Muscle layer of colon (tissue), 2 donors: ENCODE results near the gene PYGO1.

Source experiments
- H3K27ac ChIP-seq: one replicate; pipeline ENCODE4 v1.7.0; 2013; ENCODE audit warnings: low read depth, mild to moderate bottlenecking, low read length, moderate library complexity
- H3K27me3 ChIP-seq, 2 donors: one replicate each; pipeline ENCODE4 v1.7.0; 2013; ENCODE audit warnings: low read length in 2 of 2, mild to moderate bottlenecking in 2 of 2; ENCODE audit not compliant: insufficient read depth in 2 of 2, control insufficient read depth in 1 of 2
- H3K36me3 ChIP-seq: one replicate; pipeline ENCODE4 v1.7.0; 2013; ENCODE audit warnings: mild to moderate bottlenecking, low read length; ENCODE audit not compliant: insufficient read depth
- H3K4me1 ChIP-seq: one replicate; pipeline ENCODE4 v1.7.0; 2013; ENCODE audit warnings: mild to moderate bottlenecking, low read length; ENCODE audit not compliant: insufficient read depth
- H3K4me3 ChIP-seq, 2 donors: one replicate each; pipeline ENCODE4 v1.7.0; 2013; ENCODE audit warnings: low read length in 2 of 2, low read depth in 1 of 2, mild to moderate bottlenecking in 1 of 2, moderate library complexity in 1 of 2
- H3K9ac ChIP-seq: one replicate; pipeline ENCODE4 v1.7.0; 2013; ENCODE audit warnings: low read length
- H3K9me3 ChIP-seq: one replicate; pipeline ENCODE4 v1.7.0; 2013; ENCODE audit warnings: mild to moderate bottlenecking, low read length
- donor health status: abdominal sarcoma.
- donor health status: Adenocarcinoma of cecum.

Gene PYGO1

GRCh38 chr15:55564347-55565145 is 23.6 kb downstream of the PYGO1 start:
- Histone ChIP-seq H3K4me1 (no peaks in the 10 kb centered on the region), H3K27ac (no peak overlapping the region), H3K36me3 (no peaks in the 10 kb centered on the region), H3K27me3 (no peaks in the 10 kb centered on the region), H3K4me3 (no peak overlapping the region), H3K9ac (no peak overlapping the region), H3K9me3 (no peaks in the 10 kb centered on the region)

- no peaks in the 10 kb centered on the region for H3K9me3 ChIP-seq
- no peaks in the 10 kb centered on the region for H3K4me1 ChIP-seq
- no peak overlapping the region for H3K4me3 ChIP-seq
Measured at GRCh38 chr15:55562601-55563000, 25.5 kb downstream of the PYGO1 start.

GRCh38 chr15:55555089-55555488 is 33.1 kb downstream of the PYGO1 start:
- H3K27ac ChIP-seq, result no peak overlapping the region
- peaks cover 9% of the 10 kb centered on the region for H3K9me3 ChIP-seq
- no peaks in the 10 kb centered on the region for H3K36me3 ChIP-seq
- H3K4me3 ChIP-seq, result no peak overlapping the region
- H3K27me3 ChIP-seq, result no peaks in the 10 kb centered on the region
- no peaks in the 10 kb centered on the region for H3K4me1 ChIP-seq
- H3K9ac ChIP-seq, result no peak overlapping the region

More at GRCh38 chr15:55562601-55563000, 25.5 kb downstream of the PYGO1 start:
- Histone ChIP-seq H3K27ac (no peak overlapping the region), H3K36me3 (no peaks in the 10 kb centered on the region), H3K9ac (no peak overlapping the region), H3K27me3 (no peaks in the 10 kb centered on the region)

GRCh38 chr15:55552926-55553325 is 35.2 kb downstream of the PYGO1 start:
- no peaks in the 10 kb centered on the region for H3K27me3 ChIP-seq
- H3K4me1 ChIP-seq, result no peaks in the 10 kb centered on the region
- H3K36me3 ChIP-seq, result no peaks in the 10 kb centered on the region
- no peak overlapping the region for H3K4me3 ChIP-seq
- no peak overlapping the region for H3K27ac ChIP-seq
- peaks cover 9% of the 10 kb centered on the region for H3K9me3 ChIP-seq
- no peak overlapping the region for H3K9ac ChIP-seq

- no peak overlapping the region for H3K27ac ChIP-seq
- no peaks in the 10 kb centered on the region for H3K4me1 ChIP-seq
- no peaks in the 10 kb centered on the region for H3K36me3 ChIP-seq
- H3K4me3 ChIP-seq, result no peak overlapping the region
- no peaks in the 10 kb centered on the region for H3K27me3 ChIP-seq
- no peak overlapping the region for H3K9ac ChIP-seq
- H3K9me3 ChIP-seq, result peaks cover 9% of the 10 kb centered on the region
Measured at GRCh38 chr15:55552451-55552850, 35.7 kb downstream of the PYGO1 start.

- H3K4me3 ChIP-seq, result no peak overlapping the region
Measured at GRCh38 chr15:55549305-55549704, 38.8 kb downstream of the PYGO1 start.

GRCh38 chr15:55546718-55547117 is 41.4 kb downstream of the PYGO1 start:
- Histone ChIP-seq H3K4me3 (no peak overlapping the region), H3K4me1 (no peaks in the 10 kb centered on the region), H3K9me3 (no peaks in the 10 kb centered on the region), H3K36me3 (no peaks in the 10 kb centered on the region), H3K9ac (no peak overlapping the region), H3K27ac (no peak overlapping the region), H3K27me3 (no peaks in the 10 kb centered on the region)

More at GRCh38 chr15:55549305-55549704, 38.8 kb downstream of the PYGO1 start:
- no peaks in the 10 kb centered on the region for H3K4me1 ChIP-seq
- no peak overlapping the region for H3K9ac ChIP-seq
- no peaks in the 10 kb centered on the region for H3K27me3 ChIP-seq
- H3K27ac ChIP-seq, result no peak overlapping the region
- no peaks in the 10 kb centered on the region for H3K9me3 ChIP-seq
- no peaks in the 10 kb centered on the region for H3K36me3 ChIP-seq

- Histone ChIP-seq H3K9ac (no peak overlapping the region), H3K4me3 (no peak overlapping the region), H3K9me3 (no peaks in the 10 kb centered on the region), H3K27ac (no peak overlapping the region), H3K4me1 (no peaks in the 10 kb centered on the region), H3K36me3 (no peaks in the 10 kb centered on the region), H3K27me3 (no peaks in the 10 kb centered on the region)
Measured at GRCh38 chr15:55535436-55535835, 52.7 kb downstream of the PYGO1 start.

GRCh38 chr15:55532944-55533343 is 55.2 kb downstream of the PYGO1 start:
- Histone ChIP-seq H3K4me3 (no peak overlapping the region), H3K9me3 (no peaks in the 10 kb centered on the region), H3K9ac (no peak overlapping the region), H3K4me1 (no peaks in the 10 kb centered on the region), H3K36me3 (no peaks in the 10 kb centered on the region), H3K27me3 (no peaks in the 10 kb centered on the region), H3K27ac (no peak overlapping the region)

- Histone ChIP-seq H3K9ac (no peak overlapping the region), H3K9me3 (no peaks in the 10 kb centered on the region), H3K4me1 (no peaks in the 10 kb centered on the region), H3K27me3 (no peaks in the 10 kb centered on the region), H3K27ac (no peak overlapping the region), H3K36me3 (no peaks in the 10 kb centered on the region), H3K4me3 (no peak overlapping the region)
Measured at GRCh38 chr15:55530861-55531313, 57.3 kb downstream of the PYGO1 start.

GRCh38 chr15:55528812-55529211 is 59.3 kb downstream of the PYGO1 start:
- no peak overlapping the region for H3K9ac ChIP-seq
- no peaks in the 10 kb centered on the region for H3K36me3 ChIP-seq
- no peaks in the 10 kb centered on the region for H3K27me3 ChIP-seq
- no peak overlapping the region for H3K4me3 ChIP-seq
- no peaks in the 10 kb centered on the region for H3K9me3 ChIP-seq
- H3K27ac ChIP-seq, result no peak overlapping the region
- H3K4me1 ChIP-seq, result no peaks in the 10 kb centered on the region

GRCh38 chr15:55527150-55527549 is 61.0 kb downstream of the PYGO1 start:
- no peaks in the 10 kb centered on the region for H3K27me3 ChIP-seq
- no peak overlapping the region for H3K9ac ChIP-seq
- no peak overlapping the region for H3K4me3 ChIP-seq
- H3K9me3 ChIP-seq, result no peaks in the 10 kb centered on the region
- no peaks in the 10 kb centered on the region for H3K4me1 ChIP-seq
- no peak overlapping the region for H3K27ac ChIP-seq
- no peaks in the 10 kb centered on the region for H3K36me3 ChIP-seq
